K562 (cell line): Measurements from ENCODE around the gene JAM2. TPM values are rescaled to one million over a fixed set of nuclear protein-coding genes. Genes with fewer than 3 reads are reported as not detected.

Experiments used
- DNMT1 ChIP-seq: fragments of 450-650 bp; IDR thresholded peaks from 2 replicates; pipeline ENCODE4 v1.6.1; 2016; ENCODE audit warnings: antibody characterized with exemption, mild to moderate bottlenecking
- FOS ChIP-seq: IDR thresholded peaks from 3 replicates; pipeline ENCODE4 v1.6.1; 2011; ENCODE audit not compliant: insufficient read length; ENCODE audit errors: extremely low read depth
- FOXK1 ChIP-seq: sonication (generic); formaldehyde crosslinking; IDR thresholded peaks from 2 replicates; pipeline ENCODE4 v1.8.0; 2022; ENCODE audit warnings: missing genetic modification reagents, mild to moderate bottlenecking, borderline replicate concordance
- GABPA ChIP-seq: fragments of 200-800 bp; sonication (Bioruptor generic); conservative IDR thresholded peaks from 2 replicates; pipeline ENCODE4 v1.6.1; 2016; ENCODE audit warnings: low read depth, missing genetic modification characterization, missing compliant biosample characterization
- HDAC8 ChIP-seq: fragments of 450-650 bp; IDR thresholded peaks from 2 replicates; pipeline ENCODE4 v1.6.1; 2016; ENCODE audit warnings: mild to moderate bottlenecking, missing genetic modification characterization, moderate library complexity, missing compliant biosample characterization
- HES1 ChIP-seq: fragments of 450-650 bp; IDR thresholded peaks from 2 replicates; pipeline ENCODE4 v1.6.1; 2016; ENCODE audit warnings: low read depth, mild to moderate bottlenecking, moderate library complexity
- MTF1 ChIP-seq: fragments of 250-450 bp; sonication (Bioruptor Pico); IDR thresholded peaks from 2 replicates; pipeline ENCODE4 v1.9.0; 2021; ENCODE audit warnings: moderate library complexity, mild to moderate bottlenecking, inconsistent platforms, borderline replicate concordance
- NFE2L1 ChIP-seq: fragments of 450-650 bp; IDR thresholded peaks from 2 replicates; pipeline ENCODE4 v1.6.1; 2016; ENCODE audit warnings: missing genetic modification characterization, low read depth, mild to moderate bottlenecking, missing compliant biosample characterization, moderate library complexity, borderline replicate concordance
- NFYB ChIP-seq: IDR thresholded peaks from 2 replicates; pipeline ENCODE4 v1.6.1; 2011; ENCODE audit warnings: mild to moderate bottlenecking, moderate library complexity; ENCODE audit not compliant: insufficient read length; ENCODE audit errors: extremely low read depth
- NONO ChIP-seq, 2 experiments: fragments of 200-400 bp in 1 of 2; fragments of 450-650 bp in 1 of 2; formaldehyde crosslinking in 1 of 2; IDR thresholded peaks; 2 replicates each; pipeline ENCODE4 v1.6.1; 2017; ENCODE audit warnings: low read depth in 2 of 2, mild to moderate bottlenecking in 2 of 2, moderate library complexity in 2 of 2, low read length in 1 of 2
- NR3C1 ChIP-seq: sonication (generic); formaldehyde crosslinking; IDR thresholded peaks from 2 replicates; pipeline ENCODE4 v1.8.1; 2022; ENCODE audit warnings: missing genetic modification reagents
- PYGO2 ChIP-seq: fragments of 450-650 bp; IDR thresholded peaks from 2 replicates; pipeline ENCODE4 v1.6.1; 2016; ENCODE audit warnings: mild to moderate bottlenecking, missing genetic modification characterization, moderate library complexity, missing compliant biosample characterization
- RBM14 ChIP-seq: fragments of 200-400 bp; formaldehyde crosslinking; IDR thresholded peaks from 2 replicates; pipeline ENCODE4 v1.6.1; 2018; ENCODE audit warnings: low read depth, mild to moderate bottlenecking, low read length, moderate library complexity, borderline replicate concordance; ENCODE audit not compliant: insufficient read depth
- SNIP1 ChIP-seq: fragments of 450-650 bp; IDR thresholded peaks from 2 replicates; pipeline ENCODE4 v1.7.1; 2017; ENCODE audit warnings: low read depth, mild to moderate bottlenecking
- SRSF9 ChIP-seq: fragments of 200-400 bp; formaldehyde crosslinking; IDR thresholded peaks from 2 replicates; pipeline ENCODE4 v1.6.1; 2017; ENCODE audit warnings: low read depth, low read length, borderline replicate concordance
- TAF9B ChIP-seq: fragments of 450-650 bp; IDR thresholded peaks from 2 replicates; pipeline ENCODE4 v1.6.1; 2018; ENCODE audit warnings: mild to moderate bottlenecking; ENCODE audit not compliant: partially characterized antibody
- TGIF2 ChIP-seq: sonication (generic); formaldehyde crosslinking; IDR thresholded peaks from 2 replicates; pipeline ENCODE4 v1.8.1; 2022; ENCODE audit warnings: mild to moderate bottlenecking, missing genetic modification reagents, moderate library complexity
- XRCC5 ChIP-seq: fragments of 200-400 bp; formaldehyde crosslinking; IDR thresholded peaks from 2 replicates; pipeline ENCODE4 v1.6.1; 2017; ENCODE audit warnings: low read depth, mild to moderate bottlenecking, low read length
- ZNF143 ChIP-seq: sonication (generic); formaldehyde crosslinking; IDR thresholded peaks from 2 replicates; pipeline ENCODE4 v1.9.0; 2022; ENCODE audit warnings: mild to moderate bottlenecking, missing genetic modification reagents
- ZNF707 ChIP-seq: fragments of 250-450 bp; sonication (Bioruptor Pico); conservative IDR thresholded peaks from 2 replicates; pipeline ENCODE4 v1.8.0; 2022; ENCODE audit warnings: inconsistent platforms, mild to moderate bottlenecking, moderate library complexity
- ZNF830 ChIP-seq: fragments of 250-450 bp; sonication (Bioruptor Pico); IDR thresholded peaks from 2 replicates; pipeline ENCODE4 v1.5.0; 2021; ENCODE audit warnings: mild to moderate bottlenecking
- ZSCAN29 ChIP-seq: fragments of 450-650 bp; IDR thresholded peaks from 2 replicates; pipeline ENCODE4 v1.6.1; 2017
- ZZZ3 ChIP-seq: fragments of 450-650 bp; IDR thresholded peaks from 2 replicates; pipeline ENCODE4 v1.6.1; 2016; ENCODE audit warnings: antibody characterized with exemption, mild to moderate bottlenecking, moderate library complexity
- polyA plus RNA-seq, 8 experiments: library from polyadenylated mRNA; depleted of rRNA in 4 of 8; stranded (reverse) in 5 of 8; unstranded in 3 of 8; fragments of >200 nt; fragmentation: Nextera tagmentation in 2 of 8; fragmentation: Illumina TruSeq in 1 of 8; extraction: Ambion mirVana in 2 of 8; extraction: Trizol in 1 of 8; gene quantifications; 2 replicates each; pipeline versions ENCODE4 v1.2.1 to v1.2.3, GENCODE V29; 2011 to 2014; ENCODE audit warnings: inconsistent platforms in 1 of 8, missing spikeins in 1 of 8
- total RNA-seq, 7 experiments: library from RNA; depleted of rRNA in 6 of 7; stranded (reverse); fragments of >200 nt in 6 of 7; fragmentation: Illumina TruSeq in 2 of 7; extraction: Trizol in 2 of 7; gene quantifications; 2 replicates each; pipeline versions ENCODE4 v1.2.1 to v1.2.3, GENCODE V29; 2011 to 2021; ENCODE audit warnings: low replicate concordance in 1 of 7
- TF ChIP-seq, protein P1 (sequence below): sonication (generic); formaldehyde crosslinking; IDR thresholded peaks from 2 replicates; pipeline ENCODE4 v1.8.1; 2023; ENCODE audit warnings: missing genetic modification reagents, mild to moderate bottlenecking, borderline replicate concordance
- TF ChIP-seq, protein P2 (sequence below), 2 experiments: fragments of 450-650 bp in 1 of 2; sonication (generic) in 1 of 2; formaldehyde crosslinking; conservative IDR thresholded peaks; 2 replicates each; pipeline versions ENCODE4 v1.4.0 to v1.8.1; 2020 to 2022; ENCODE audit warnings: mild to moderate bottlenecking in 1 of 2, missing genetic modification reagents in 1 of 2

Gene JAM2
- total and polyA plus RNA-seq, 9 of the 15 experiments (the other 6 are each of a cell fraction or from before 2014, with no cell fraction given) = 0.03 to 0.08 (median 0.07) TPM; not detected in 6

GRCh38 chr21:25734654-25734903 lies 95.5 kb downstream of the JAM2 start (continued):
- no peak for TF ChIP-seq GABPA
- TF ChIP-seq ZNF707 (CRISPR knock-in tag) = no peak
- TF ChIP-seq NFE2L1 (tag) = no peak
- no peak for TF ChIP-seq ZZZ3
- TF ChIP-seq ZNF830 (CRISPR knock-in tag) = 0 out of 2 replicates have a peak, but pooled peaks have one; percentile 18
- TF ChIP-seq FOXK1 (CRISPR knock-in tag) = no peak
- TF ChIP-seq TGIF2 (CRISPR knock-in tag) = no peak
- TF ChIP-seq RBM14 = no peak
- no peak for TF ChIP-seq PYGO2 (tag)
- no peak for TF ChIP-seq HES1
- TF ChIP-seq, protein P1, sequence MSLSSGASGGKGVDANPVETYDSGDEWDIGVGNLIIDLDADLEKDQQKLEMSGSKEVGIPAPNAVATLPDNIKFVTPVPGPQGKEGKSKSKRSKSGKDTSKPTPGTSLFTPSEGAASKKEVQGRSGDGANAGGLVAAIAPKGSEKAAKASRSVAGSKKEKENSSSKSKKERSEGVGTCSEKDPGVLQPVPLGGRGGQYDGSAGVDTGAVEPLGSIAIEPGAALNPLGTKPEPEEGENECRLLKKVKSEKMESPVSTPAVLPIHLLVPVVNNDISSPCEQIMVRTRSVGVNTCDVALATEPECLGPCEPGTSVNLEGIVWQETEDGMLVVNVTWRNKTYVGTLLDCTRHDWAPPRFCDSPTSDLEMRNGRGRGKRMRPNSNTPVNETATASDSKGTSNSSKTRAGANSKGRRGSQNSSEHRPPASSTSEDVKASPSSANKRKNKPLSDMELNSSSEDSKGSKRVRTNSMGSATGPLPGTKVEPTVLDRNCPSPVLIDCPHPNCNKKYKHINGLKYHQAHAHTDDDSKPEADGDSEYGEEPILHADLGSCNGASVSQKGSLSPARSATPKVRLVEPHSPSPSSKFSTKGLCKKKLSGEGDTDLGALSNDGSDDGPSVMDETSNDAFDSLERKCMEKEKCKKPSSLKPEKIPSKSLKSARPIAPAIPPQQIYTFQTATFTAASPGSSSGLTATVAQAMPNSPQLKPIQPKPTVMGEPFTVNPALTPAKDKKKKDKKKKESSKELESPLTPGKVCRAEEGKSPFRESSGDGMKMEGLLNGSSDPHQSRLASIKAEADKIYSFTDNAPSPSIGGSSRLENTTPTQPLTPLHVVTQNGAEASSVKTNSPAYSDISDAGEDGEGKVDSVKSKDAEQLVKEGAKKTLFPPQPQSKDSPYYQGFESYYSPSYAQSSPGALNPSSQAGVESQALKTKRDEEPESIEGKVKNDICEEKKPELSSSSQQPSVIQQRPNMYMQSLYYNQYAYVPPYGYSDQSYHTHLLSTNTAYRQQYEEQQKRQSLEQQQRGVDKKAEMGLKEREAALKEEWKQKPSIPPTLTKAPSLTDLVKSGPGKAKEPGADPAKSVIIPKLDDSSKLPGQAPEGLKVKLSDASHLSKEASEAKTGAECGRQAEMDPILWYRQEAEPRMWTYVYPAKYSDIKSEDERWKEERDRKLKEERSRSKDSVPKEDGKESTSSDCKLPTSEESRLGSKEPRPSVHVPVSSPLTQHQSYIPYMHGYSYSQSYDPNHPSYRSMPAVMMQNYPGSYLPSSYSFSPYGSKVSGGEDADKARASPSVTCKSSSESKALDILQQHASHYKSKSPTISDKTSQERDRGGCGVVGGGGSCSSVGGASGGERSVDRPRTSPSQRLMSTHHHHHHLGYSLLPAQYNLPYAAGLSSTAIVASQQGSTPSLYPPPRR (CRISPR knock-in tag) = no peak
- TF ChIP-seq SRSF9 = no peak
- no peak for TF ChIP-seq XRCC5
- no peak for TF ChIP-seq ZNF143
- no peak for TF ChIP-seq NONO (IDR thresholded peaks at IDR 0.05; ENCODE audit: low read depth in 2 of 2, low read length in 1 of 2)
- TF ChIP-seq, protein P2, sequence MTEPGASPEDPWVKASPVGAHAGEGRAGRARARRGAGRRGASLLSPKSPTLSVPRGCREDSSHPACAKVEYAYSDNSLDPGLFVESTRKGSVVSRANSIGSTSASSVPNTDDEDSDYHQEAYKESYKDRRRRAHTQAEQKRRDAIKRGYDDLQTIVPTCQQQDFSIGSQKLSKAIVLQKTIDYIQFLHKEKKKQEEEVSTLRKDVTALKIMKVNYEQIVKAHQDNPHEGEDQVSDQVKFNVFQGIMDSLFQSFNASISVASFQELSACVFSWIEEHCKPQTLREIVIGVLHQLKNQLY (CRISPR knock-in tag; conservative IDR thresholded peaks at IDR 0.05) = no peak
- no peak for TF ChIP-seq TAF9B
- no peak for TF ChIP-seq NFYB
- no peak for TF ChIP-seq NR3C1 (CRISPR knock-in tag)
- no peak for TF ChIP-seq FOS
- TF ChIP-seq MTF1 (CRISPR knock-in tag) = no peak
- TF ChIP-seq ZSCAN29 = no peak
- TF ChIP-seq HDAC8 (tag) = no peak
- TF ChIP-seq SNIP1 = no peak
- no peak for TF ChIP-seq DNMT1
